HepG2 (cell line): ENCODE results near the gene GPN1. TPM values are rescaled to one million over a fixed set of nuclear protein-coding genes. Genes with fewer than 3 reads are reported as not detected.
"Not testable (repeated sequence)": the region's sequence is repeated elsewhere in the genome, so short reads cannot be mapped to it uniquely, and the experiment has no call there.

Experiments
- ATAC-seq: fragments of 200-7000 bp; cut with Tn5 transposase; 3 replicates; pipeline ENCODE4 v1.9.1; 2020; ENCODE audit warnings: mild to moderate bottlenecking, moderate library complexity
- BruUV-seq: library from RNA; stranded (reverse); fragments of 400-500 nt; replicated peaks from 2 replicates; lab custom pipeline; 2021; lab: Mats Ljungman, UMichigan
- CTCF ChIA-PET: fragments of 300-600 bp; formaldehyde crosslinking; extraction: SDS; loops from one replicate; lab custom pipeline; 2021; ENCODE audit warnings: low total read pairs, inconsistent platforms, low intra/inter-chr PET ratio; lab: Yijun Ruan, JAX
- POLR2A ChIA-PET: fragments of 350-600 bp; sonication (Branson Sonifier 250); formaldehyde crosslinking; loops from one replicate; lab custom pipeline; 2020; ENCODE audit warnings: antibody characterized with exemption, inconsistent platforms; lab: Yijun Ruan, JAX
- DNase-seq: peaks from one replicate; pipeline ENCODE4 v3.0.0-alpha.2; 2015; ENCODE audit warnings: low spot score
- FAIRE-seq: peaks from 3 replicates; lab custom pipeline; 2011; peaks lifted over from hg19 to GRCh38; lab: Jason Lieb, UNC
- H2AFZ ChIP-seq: one replicate; pipeline ENCODE4 v1.6.1; 2011; ENCODE audit warnings: low read length, inconsistent platforms
- H3K27ac ChIP-seq: fragments of 300-600 bp; 3 replicates; pipeline ENCODE4 v1.8.0; 2011; ENCODE audit warnings: mixed run types, mild to moderate bottlenecking, mixed read lengths, low read length, inconsistent platforms; ENCODE audit not compliant: insufficient read depth; ENCODE audit errors: extremely low read length
- H3K27me3 ChIP-seq, 2 experiments: fragments of 200-600 bp in 1 of 2; 2 replicates in 1 of 2; 3 replicates in 1 of 2; pipeline versions ENCODE4 v1.6.0 to v1.8.0; 2011; ENCODE audit warnings: low read length in 2 of 2, mild to moderate bottlenecking in 2 of 2, moderate library complexity in 2 of 2, inconsistent platforms in 1 of 2; ENCODE audit not compliant: insufficient read depth in 2 of 2, control insufficient read depth in 1 of 2
- H3K36me3 ChIP-seq, 2 experiments: fragments of 200-600 bp in 1 of 2; replicated peaks in 1 of 2; 2 replicates in 1 of 2; 3 replicates in 1 of 2; pipeline versions ENCODE4 v1.5.1 to v1.8.0; 2011; ENCODE audit warnings: low read length in 2 of 2, inconsistent platforms in 1 of 2; ENCODE audit not compliant: insufficient read depth in 2 of 2, control insufficient read depth in 1 of 2
- H3K4me1 ChIP-seq: 2 replicates; pipeline ENCODE4 v1.5.1; 2012; ENCODE audit warnings: low read length, inconsistent platforms; ENCODE audit not compliant: insufficient read depth
- H3K4me2 ChIP-seq: 2 replicates; pipeline ENCODE4 v1.6.0; 2011; ENCODE audit warnings: low read depth, low read length, inconsistent platforms
- H3K4me3 ChIP-seq, 3 experiments: fragments of 200-600 bp in 1 of 3; sonication (generic), shearing (Covaris generic) in 1 of 3; replicated peaks in 1 of 3; 2 replicates each; pipeline ENCODE4 v1.5.1; 2011 to 2016; ENCODE audit warnings: low read length in 3 of 3, inconsistent platforms in 2 of 3, low read depth in 2 of 3, mild to moderate bottlenecking in 2 of 3, control low read depth in 1 of 3, mixed read lengths in 1 of 3; ENCODE audit not compliant: insufficient read depth in 1 of 3
- H3K79me2 ChIP-seq: one replicate; pipeline ENCODE4 v1.6.1; 2011; ENCODE audit warnings: low read length, inconsistent platforms; ENCODE audit not compliant: insufficient read depth
- H3K9ac ChIP-seq: 2 replicates; pipeline ENCODE4 v1.6.0; 2011; ENCODE audit warnings: mild to moderate bottlenecking, low read depth, low read length, inconsistent platforms; ENCODE audit not compliant: insufficient read depth
- H3K9me3 ChIP-seq: 2 replicates; pipeline ENCODE4 v1.5.1; 2012; ENCODE audit warnings: mild to moderate bottlenecking, low read length
- H4K20me1 ChIP-seq: 2 replicates; pipeline ENCODE4 v1.6.0; 2011; ENCODE audit warnings: inconsistent platforms, mild to moderate bottlenecking, low read length, moderate library complexity; ENCODE audit not compliant: insufficient read depth
- ARID5B ChIP-seq: IDR thresholded peaks from 2 replicates; pipeline ENCODE4 v1.4.0; 2020; ENCODE audit warnings: mild to moderate bottlenecking, missing genetic modification reagents
- ATF2 ChIP-seq: sonication (generic); formaldehyde crosslinking; IDR thresholded peaks from 2 replicates; pipeline ENCODE4 v1.4.0; 2020; ENCODE audit warnings: missing genetic modification reagents
- EP300 ChIP-seq, 3 experiments: sonication (generic) in 1 of 3; formaldehyde crosslinking in 1 of 3; IDR thresholded peaks; 2 replicates each; pipeline versions ENCODE4 v1.5.1 to v1.6.1; 2011 to 2020; ENCODE audit warnings: low read depth in 2 of 3, low read length in 2 of 3, borderline replicate concordance in 1 of 3, improper control_type of control experiment in 1 of 3, mild to moderate bottlenecking in 1 of 3, missing genetic modification reagents in 1 of 3, moderate library complexity in 1 of 3
- FOXA3 ChIP-seq: IDR thresholded peaks from 2 replicates; pipeline ENCODE4 v1.6.1; 2016; ENCODE audit warnings: missing genetic modification reagents, missing compliant biosample characterization
- NR2C2 ChIP-seq: sonication (generic); formaldehyde crosslinking; IDR thresholded peaks from 2 replicates; pipeline ENCODE4 v1.4.0; 2020; ENCODE audit warnings: missing genetic modification reagents, mild to moderate bottlenecking, moderate library complexity, borderline replicate concordance
- SNAPC2 ChIP-seq: sonication (generic); formaldehyde crosslinking; IDR thresholded peaks from 2 replicates; pipeline ENCODE4 v1.8.1; 2022; ENCODE audit warnings: mild to moderate bottlenecking, missing genetic modification reagents
- STAT5B ChIP-seq: sonication (generic); formaldehyde crosslinking; IDR thresholded peaks from 2 replicates; pipeline ENCODE4 v1.4.0; 2020; ENCODE audit warnings: missing genetic modification reagents
- THAP11 ChIP-seq: IDR thresholded peaks from 2 replicates; pipeline ENCODE4 v1.6.1; 2016; ENCODE audit warnings: missing biosample characterization, missing genetic modification reagents
- U2AF2 ChIP-seq: fragments of 200-400 bp; formaldehyde crosslinking; IDR thresholded peaks from 2 replicates; pipeline ENCODE4 v1.6.1; 2017; ENCODE audit warnings: low read depth, mild to moderate bottlenecking, low read length
- ZBTB3 ChIP-seq: sonication (generic); formaldehyde crosslinking; IDR thresholded peaks from 2 replicates; pipeline ENCODE4 v1.4.0; 2020; ENCODE audit warnings: low read depth, mild to moderate bottlenecking, moderate library complexity, missing genetic modification reagents, borderline replicate concordance
- ZNF160 ChIP-seq: sonication (generic); formaldehyde crosslinking; IDR thresholded peaks from 2 replicates; pipeline ENCODE4 v1.8.0; 2022; ENCODE audit warnings: mild to moderate bottlenecking, inconsistent platforms, missing genetic modification reagents
- ZNF83 ChIP-seq: sonication (generic); formaldehyde crosslinking; IDR thresholded peaks from 2 replicates; pipeline ENCODE4 v1.4.0; 2020; ENCODE audit warnings: missing genetic modification reagents, mild to moderate bottlenecking, borderline replicate concordance
- WGBS: methylation state at CpG from one replicate; pipeline ENCODE4 v1.1.6; 2017; ENCODE audit warnings: low lambda C conversion rate; 5-methylcytosine and 5-hydroxymethylcytosine counted together
- in situ Hi-C: cut with HindIII; loops from 2 replicates; pipeline ENCODE4 v1.10.0; 2017; ENCODE audit warnings: low pct_unique_long_range_greater_than_20kb; ENCODE audit not compliant: extremely low pct_ligation_motif_present
- intact Hi-C: fragments of 100-400 bp; cut with micrococcal nuclease; formaldehyde crosslinking; loops from one replicate; pipeline ENCODE4 v1.10.0; 2022; ENCODE audit not compliant: unreplicated experiment
- polyA plus RNA-seq, 8 experiments: library from polyadenylated mRNA; depleted of rRNA in 3 of 8; stranded (reverse) in 7 of 8; unstranded in 1 of 8; fragments of >200 nt; fragmentation: Illumina TruSeq in 4 of 8; extraction: Trizol in 4 of 8; gene quantifications; 2 replicates each; pipeline versions ENCODE4 v1.2.1 to v1.2.3, GENCODE V29; 2011 to 2016; ENCODE audit warnings: low read depth in 4 of 8, missing spikeins in 1 of 8, mixed read lengths in 1 of 8; ENCODE audit not compliant: insufficient read depth in 1 of 8
- total RNA-seq, 5 experiments: library from RNA; depleted of rRNA; stranded (reverse); fragments of >200 nt; fragmentation: Illumina TruSeq; extraction: Trizol; gene quantifications; 2 replicates each; pipeline ENCODE4 v1.2.3, GENCODE V29; 2016; ENCODE audit warnings: low read depth in 1 of 5

Gene GPN1
- total and polyA plus RNA-seq, 2 of the 13 experiments (the other 11 are each of a cell fraction or from before 2014, with no cell fraction given): 54.5 to 62.7 TPM

GRCh38 chr2:27595412-27595811 is 33.4 kb upstream of the GPN1 start:
- DNase-seq, H3K4me2 ChIP-seq, POLR2A ChIA-PET, H3K4me3 ChIP-seq, H3K27me3 ChIP-seq, H3K9me3 ChIP-seq, BruUV-seq, FAIRE-seq, ATAC-seq, CTCF ChIA-PET, H2AFZ ChIP-seq, intact Hi-C loops, H3K9ac ChIP-seq, in situ Hi-C loops, H3K27ac ChIP-seq: not testable (repeated sequence)
- 95% methylated on average over 9 of the region's 9 CpGs for WGBS
- H3K4me1 ChIP-seq: peaks cover 23% of the 10 kb centered on the region
- peaks cover 3 to 22% of the 10 kb centered on the region in 2 experiments; a peak in 3 of 5 replicates for H3K36me3 ChIP-seq
- peaks cover 23% of the 10 kb centered on the region for H4K20me1 ChIP-seq
- TF ChIP-seq ZNF160 (CRISPR knock-in tag): peak; percentile 99
- H3K79me2 ChIP-seq: peaks cover 85% of the 10 kb centered on the region

- no peak overlapping the region for H3K27ac ChIP-seq
- WGBS: 82% methylated on average over 1 of the region's 1 CpG
- H3K9ac ChIP-seq: no peak overlapping the region
- in situ Hi-C loops: no loop called here
- peak; percentile 53 for FAIRE-seq
- peaks cover 23% of the 10 kb centered on the region for H4K20me1 ChIP-seq
- H2AFZ ChIP-seq: no peak overlapping the region
- no peak overlapping the region for H3K4me3 ChIP-seq
- DNase-seq: no peak
- H3K4me1 ChIP-seq: peaks cover 21% of the 10 kb centered on the region
- H3K27me3 ChIP-seq: no peaks in the 10 kb centered on the region
- H3K9me3 ChIP-seq: peaks cover 9% of the 10 kb centered on the region
- peak; percentile 52; the same call in 2 of the 3 replicates for ATAC-seq
- intact Hi-C loops: no loop called here
- no TSS peak for BruUV-seq
- H3K36me3 ChIP-seq: peaks cover 5 to 29% of the 10 kb centered on the region in 2 experiments; a peak in 3 of 5 replicates
- no peak overlapping the region for H3K4me2 ChIP-seq
- POLR2A ChIA-PET: interaction anchor here (1.0 kb wide), 1 partner anchor 14 kb away, joined by 5 read pairs; the partner anchor contains the start of gene ZNF512
- peaks cover 75% of the 10 kb centered on the region for H3K79me2 ChIP-seq
- CTCF ChIA-PET: no interaction called here
- TF ChIP-seq U2AF2 (no peak), ARID5B (CRISPR knock-in tag) (peak; percentile 19; the same call in 1 of the 2 replicates), ZNF83 (CRISPR knock-in tag) (no peak), THAP11 (CRISPR knock-in tag) (0 out of 2 replicates have a peak, but pooled peaks have one; percentile 19), ZBTB3 (CRISPR knock-in tag) (no peak), ATF2 (CRISPR knock-in tag) (0 out of 2 replicates have a peak, but pooled peaks have one; percentile 20), EP300 (IDR thresholded peaks at IDR 0.05; ENCODE audit: low read depth in 2 of 2, low read length in 2 of 2) (no peak), EP300 (CRISPR knock-in tag; IDR thresholded peaks at IDR 0.05; ENCODE audit: borderline replicate concordance) (no peak), SNAPC2 (CRISPR knock-in tag) (no peak), FOXA3 (CRISPR knock-in tag) (0 out of 2 replicates have a peak, but pooled peaks have one; percentile 12), STAT5B (no peak), NR2C2 (CRISPR knock-in tag) (0 out of 2 replicates have a peak, but pooled peaks have one; percentile 19)
Measured at GRCh38 chr2:27596627-27597026, 32.2 kb upstream of the GPN1 start.
